ENCODE measurements around the gene UACA. TPM values are rescaled to one million over a fixed set of nuclear protein-coding genes. Genes with fewer than 3 reads are reported as not detected.

UACA gene
- total RNA-seq, 1 donor from 2014 or later, result 5.2 TPM

DNA sequence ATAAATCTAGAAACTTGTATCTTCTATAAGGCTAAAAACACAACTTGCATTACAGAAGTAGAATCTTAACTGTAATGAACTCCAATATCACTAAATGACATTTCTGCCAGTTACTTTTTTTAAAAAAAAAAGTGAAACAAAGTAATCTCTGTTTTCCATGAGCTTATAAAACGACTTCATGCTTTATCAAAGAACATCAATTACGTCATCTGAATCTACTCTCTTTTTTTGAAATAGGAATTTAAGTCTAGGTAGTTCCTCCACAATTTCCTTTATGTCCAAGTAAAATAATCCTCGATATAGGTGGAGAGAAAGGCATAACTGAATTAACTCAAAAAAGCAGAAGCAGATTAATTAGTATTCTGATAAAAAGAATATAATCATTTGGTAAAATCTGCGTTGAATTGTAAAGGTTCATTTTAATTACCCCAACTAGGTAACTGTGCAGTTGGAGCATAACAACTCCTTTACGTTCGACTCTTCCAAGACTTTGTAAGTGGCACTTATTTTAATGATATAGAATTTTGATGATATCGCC is 1.4 kb downstream of the UACA start:
- Mint-ChIP-seq H3K9me3 (ENCODE audit: unreplicated experiment) (no peaks in the 10 kb centered on the region), H3K27ac (ENCODE audit: unreplicated experiment) (no peak overlapping the region), H3K4me1 (ENCODE audit: low read depth, unreplicated experiment) (peaks cover 2% of the 10 kb centered on the region), H3K36me3 (ENCODE audit: unreplicated experiment) (no peaks in the 10 kb centered on the region), H3K27me3 (ENCODE audit: unreplicated experiment) (peaks cover 2% of the 10 kb centered on the region), H3K4me3 (ENCODE audit: unreplicated experiment) (peak overlapping the region; percentile 86)
- DNase-seq, result no peak
- TF ChIP-seq, protein P1, sequence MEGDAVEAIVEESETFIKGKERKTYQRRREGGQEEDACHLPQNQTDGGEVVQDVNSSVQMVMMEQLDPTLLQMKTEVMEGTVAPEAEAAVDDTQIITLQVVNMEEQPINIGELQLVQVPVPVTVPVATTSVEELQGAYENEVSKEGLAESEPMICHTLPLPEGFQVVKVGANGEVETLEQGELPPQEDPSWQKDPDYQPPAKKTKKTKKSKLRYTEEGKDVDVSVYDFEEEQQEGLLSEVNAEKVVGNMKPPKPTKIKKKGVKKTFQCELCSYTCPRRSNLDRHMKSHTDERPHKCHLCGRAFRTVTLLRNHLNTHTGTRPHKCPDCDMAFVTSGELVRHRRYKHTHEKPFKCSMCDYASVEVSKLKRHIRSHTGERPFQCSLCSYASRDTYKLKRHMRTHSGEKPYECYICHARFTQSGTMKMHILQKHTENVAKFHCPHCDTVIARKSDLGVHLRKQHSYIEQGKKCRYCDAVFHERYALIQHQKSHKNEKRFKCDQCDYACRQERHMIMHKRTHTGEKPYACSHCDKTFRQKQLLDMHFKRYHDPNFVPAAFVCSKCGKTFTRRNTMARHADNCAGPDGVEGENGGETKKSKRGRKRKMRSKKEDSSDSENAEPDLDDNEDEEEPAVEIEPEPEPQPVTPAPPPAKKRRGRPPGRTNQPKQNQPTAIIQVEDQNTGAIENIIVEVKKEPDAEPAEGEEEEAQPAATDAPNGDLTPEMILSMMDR (IDR thresholded peaks at IDR 0.05; ENCODE audit: partially characterized antibody, unreplicated experiment), result no peak

DNA sequence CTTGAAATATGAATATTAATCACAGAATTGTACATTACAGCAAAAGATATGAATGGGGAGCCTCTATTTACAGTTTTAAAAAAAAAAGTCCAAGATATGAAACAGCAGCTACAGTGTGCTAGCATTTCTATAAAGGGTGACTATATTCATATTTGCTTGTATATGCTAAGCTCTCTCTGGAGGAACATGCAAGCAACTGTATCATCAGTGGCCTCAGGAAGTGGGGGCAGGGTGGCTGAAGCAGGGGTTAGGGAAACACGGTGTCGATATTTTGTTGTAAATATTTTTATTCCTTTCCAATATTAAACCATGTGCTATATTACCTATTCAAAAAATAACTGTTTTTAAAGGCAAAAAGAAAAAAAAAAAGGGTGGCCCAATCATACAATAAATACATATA is 2.3 kb downstream of the UACA start:
- Mint-ChIP-seq H3K4me1 (ENCODE audit: low read depth, unreplicated experiment) (peaks cover 2% of the 10 kb centered on the region), H3K4me3 (ENCODE audit: unreplicated experiment) (no peak overlapping the region), H3K36me3 (ENCODE audit: unreplicated experiment) (no peaks in the 10 kb centered on the region), H3K27ac (ENCODE audit: unreplicated experiment) (no peak overlapping the region), H3K9me3 (ENCODE audit: unreplicated experiment) (no peaks in the 10 kb centered on the region), H3K27me3 (ENCODE audit: unreplicated experiment) (peaks cover 2% of the 10 kb centered on the region)
- no peak for DNase-seq
- TF ChIP-seq, protein P1 (IDR thresholded peaks at IDR 0.05; ENCODE audit: partially characterized antibody, unreplicated experiment), result no peak

DNA sequence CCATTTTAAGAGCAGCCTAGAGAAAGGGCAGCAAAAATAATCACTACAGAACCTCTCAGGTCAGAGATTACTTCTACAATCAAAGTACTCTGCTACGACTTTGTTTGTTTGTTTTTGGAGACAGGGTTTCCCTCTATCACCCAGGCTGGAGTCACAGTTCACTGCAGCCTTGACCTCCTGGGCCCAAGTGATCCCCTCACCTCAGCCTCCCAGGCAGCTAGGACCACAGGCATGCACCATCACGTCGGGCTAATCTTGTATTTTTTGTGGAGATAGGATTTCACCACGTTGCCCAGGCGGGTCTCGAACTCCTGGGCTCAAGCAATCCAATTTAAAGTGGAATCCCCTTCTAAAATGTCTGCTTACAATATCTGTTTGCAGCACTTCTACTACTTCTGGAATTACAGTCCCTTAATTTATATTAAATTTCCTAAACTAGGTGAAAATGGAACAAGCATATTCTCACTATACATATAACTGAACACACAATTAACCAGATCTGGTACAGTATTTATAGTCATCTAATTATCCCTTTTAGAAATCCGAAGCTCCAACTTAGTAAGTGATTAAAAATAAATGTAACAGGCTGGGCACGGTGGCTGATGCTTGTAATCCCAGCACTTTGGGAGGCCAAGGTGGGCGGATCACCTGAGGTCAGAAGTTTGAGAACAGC is 4.4 kb downstream of the UACA start:
- peaks cover 2% of the 10 kb centered on the region for H3K4me1 Mint-ChIP-seq (ENCODE audit: low read depth, unreplicated experiment)

DNA sequence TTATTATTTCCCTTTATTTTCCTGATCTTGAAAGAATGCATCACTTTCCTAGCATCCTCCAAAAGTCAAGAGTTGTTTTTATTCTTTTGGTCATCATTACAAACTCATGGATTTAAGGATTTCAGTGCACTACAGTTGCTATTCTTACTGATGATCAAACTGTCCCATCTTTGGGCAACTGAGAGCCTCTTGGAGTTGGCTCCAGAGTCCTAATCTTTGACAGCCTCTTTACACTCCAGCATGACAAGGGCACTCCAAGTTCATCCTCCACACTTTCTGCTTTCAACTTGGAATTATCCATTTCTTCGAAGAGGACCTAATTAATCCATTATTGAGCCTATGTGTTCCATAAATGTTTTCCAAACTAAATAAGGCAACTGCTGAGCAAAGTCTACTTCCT is 5.7 kb downstream of the UACA start:
- Mint-ChIP-seq H3K9me3 (ENCODE audit: unreplicated experiment) (no peaks in the 10 kb centered on the region), H3K4me1 (ENCODE audit: low read depth, unreplicated experiment) (no peaks in the 10 kb centered on the region), H3K27me3 (ENCODE audit: unreplicated experiment) (no peaks in the 10 kb centered on the region), H3K4me3 (ENCODE audit: unreplicated experiment) (no peak overlapping the region), H3K36me3 (ENCODE audit: unreplicated experiment) (no peaks in the 10 kb centered on the region), H3K27ac (ENCODE audit: unreplicated experiment) (no peak overlapping the region)
- DNase-seq, result no peak
- TF ChIP-seq, protein P1 (IDR thresholded peaks at IDR 0.05; ENCODE audit: partially characterized antibody, unreplicated experiment), result no peak

More for the DNA sequence above, 4.4 kb downstream of the UACA start:
- H3K36me3 Mint-ChIP-seq (ENCODE audit: unreplicated experiment), result no peaks in the 10 kb centered on the region
- peaks cover 2% of the 10 kb centered on the region for H3K27me3 Mint-ChIP-seq (ENCODE audit: unreplicated experiment)
- H3K9me3 Mint-ChIP-seq (ENCODE audit: unreplicated experiment), result no peaks in the 10 kb centered on the region
- no peak overlapping the region for H3K27ac Mint-ChIP-seq (ENCODE audit: unreplicated experiment)
- TF ChIP-seq, protein P1 (IDR thresholded peaks at IDR 0.05; ENCODE audit: partially characterized antibody, unreplicated experiment), result no peak
- H3K4me3 Mint-ChIP-seq (ENCODE audit: unreplicated experiment), result no peak overlapping the region
- no peak for DNase-seq

DNA sequence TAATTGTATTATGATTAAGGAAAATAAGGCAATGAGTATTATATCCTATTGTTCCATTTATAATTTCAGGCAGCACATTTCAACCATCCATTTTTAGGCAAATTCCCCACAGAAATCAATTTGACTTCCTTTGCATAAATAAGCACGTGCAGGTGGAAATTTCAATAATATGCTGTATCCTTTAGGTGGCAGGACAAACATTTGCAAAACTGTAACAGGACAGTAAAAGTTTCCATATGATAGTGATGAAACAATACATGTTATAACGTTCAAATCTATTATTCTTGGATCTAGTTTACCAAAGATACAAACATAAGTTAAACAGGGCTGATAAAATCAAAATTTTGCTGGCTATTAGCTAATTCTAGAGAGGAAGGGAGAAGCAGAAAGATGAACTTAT is 8.5 kb downstream of the UACA start:
- Mint-ChIP-seq H3K9me3 (ENCODE audit: unreplicated experiment) (no peaks in the 10 kb centered on the region), H3K36me3 (ENCODE audit: unreplicated experiment) (no peaks in the 10 kb centered on the region), H3K27ac (ENCODE audit: unreplicated experiment) (no peak overlapping the region)

More for the DNA sequence above, 8.5 kb downstream of the UACA start:
- no peak for DNase-seq
- Mint-ChIP-seq H3K4me1 (ENCODE audit: low read depth, unreplicated experiment) (no peaks in the 10 kb centered on the region), H3K27me3 (ENCODE audit: unreplicated experiment) (no peaks in the 10 kb centered on the region), H3K4me3 (ENCODE audit: unreplicated experiment) (no peak overlapping the region)
- TF ChIP-seq, protein P1 (IDR thresholded peaks at IDR 0.05; ENCODE audit: partially characterized antibody, unreplicated experiment), result no peak
